Measurements from ENCODE around the gene UBXN11.

DNA sequence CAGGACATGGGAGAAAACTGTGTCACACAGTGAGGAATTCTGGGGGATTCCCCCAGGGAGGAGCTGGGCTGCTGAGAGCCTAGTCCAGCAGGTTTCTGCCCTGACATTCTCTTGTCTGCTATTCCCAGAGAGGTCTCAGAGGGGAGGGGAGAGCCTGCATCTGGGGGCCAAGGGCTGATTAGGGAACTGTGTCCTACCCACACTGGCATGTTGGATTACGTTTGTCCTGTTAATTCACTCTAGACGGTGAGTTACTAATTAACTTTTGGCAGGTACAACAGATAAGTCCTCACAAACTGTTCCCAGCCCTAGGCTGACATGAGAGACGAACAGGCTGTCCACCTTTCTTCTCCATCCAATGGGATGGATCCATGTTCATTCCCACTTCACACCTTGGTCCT lies 29.2 kb downstream of the UBXN11 start:
- TF ChIP-seq, protein P1, sequence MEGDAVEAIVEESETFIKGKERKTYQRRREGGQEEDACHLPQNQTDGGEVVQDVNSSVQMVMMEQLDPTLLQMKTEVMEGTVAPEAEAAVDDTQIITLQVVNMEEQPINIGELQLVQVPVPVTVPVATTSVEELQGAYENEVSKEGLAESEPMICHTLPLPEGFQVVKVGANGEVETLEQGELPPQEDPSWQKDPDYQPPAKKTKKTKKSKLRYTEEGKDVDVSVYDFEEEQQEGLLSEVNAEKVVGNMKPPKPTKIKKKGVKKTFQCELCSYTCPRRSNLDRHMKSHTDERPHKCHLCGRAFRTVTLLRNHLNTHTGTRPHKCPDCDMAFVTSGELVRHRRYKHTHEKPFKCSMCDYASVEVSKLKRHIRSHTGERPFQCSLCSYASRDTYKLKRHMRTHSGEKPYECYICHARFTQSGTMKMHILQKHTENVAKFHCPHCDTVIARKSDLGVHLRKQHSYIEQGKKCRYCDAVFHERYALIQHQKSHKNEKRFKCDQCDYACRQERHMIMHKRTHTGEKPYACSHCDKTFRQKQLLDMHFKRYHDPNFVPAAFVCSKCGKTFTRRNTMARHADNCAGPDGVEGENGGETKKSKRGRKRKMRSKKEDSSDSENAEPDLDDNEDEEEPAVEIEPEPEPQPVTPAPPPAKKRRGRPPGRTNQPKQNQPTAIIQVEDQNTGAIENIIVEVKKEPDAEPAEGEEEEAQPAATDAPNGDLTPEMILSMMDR (IDR thresholded peaks at IDR 0.05 in 4 of 5, conservative IDR thresholded peaks at IDR 0.05 in 1 of 5), result no peak
- no peak for TF ChIP-seq POLR2A (IDR thresholded peaks at IDR 0.05)
